ENCODE data around the gene OR6Y1. TPM values are rescaled to one million over a fixed set of nuclear protein-coding genes. Genes with fewer than 3 reads are reported as not detected.

The OR6Y1 gene
- total and polyA plus RNA-seq, 2 of the 8 experiments (the other 6 are each of a cell fraction or from before 2014, with no cell fraction given), result 0.07 TPM; not detected in 1

DNA sequence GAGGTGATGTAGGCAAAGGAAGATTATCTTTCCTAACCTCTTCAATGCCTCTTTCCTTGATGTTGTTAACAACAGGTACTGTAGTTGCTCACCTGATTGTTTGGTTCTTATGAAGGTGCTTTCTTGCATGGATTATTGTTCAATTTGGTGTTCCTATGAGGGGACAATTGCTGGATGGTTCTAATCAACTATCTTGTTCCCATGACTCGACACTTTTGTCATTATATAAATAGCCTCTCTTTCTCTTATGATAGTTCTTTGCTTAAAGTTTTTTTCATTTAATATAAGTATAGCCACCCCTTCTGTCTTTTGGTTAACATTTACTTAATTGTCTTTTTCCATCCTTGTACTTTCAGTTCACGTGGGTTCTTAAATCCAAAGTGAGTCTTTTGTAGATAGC, 46.7 kb downstream of the OR6Y1 start:
- CTCF ChIA-PET (ENCODE audit: partially characterized antibody), result interaction anchor here (0.8 to 2.5 kb wide), 14 partner anchors 11 to 581 kb away, joined by 3 to 27 read pairs (median 4); partner anchors contain the start of gene AIM2
- no peak overlapping the region for H2BK20ac ChIP-seq (ENCODE audit: low read length)
- peak overlapping the region; percentile 42; the same call in 1 of the 2 replicates for H2AFZ ChIP-seq (ENCODE audit: low read length)
- H3K79me2 ChIP-seq (ENCODE audit: control insufficient read depth in 1 of 2, insufficient read depth in 2 of 2, low read length in 2 of 2), result no peaks in the 10 kb centered on the region
- no peaks in the 10 kb centered on the region for H3K27me3 ChIP-seq (replicated peaks in 1 of 4; ENCODE audit: control insufficient read depth in 3 of 4, extremely low read depth in 1 of 4, insufficient read depth in 3 of 4, low read length in 3 of 4)
- H2BK120ac ChIP-seq (replicated peaks; ENCODE audit: low read depth, low read length), result no peak overlapping the region
- no peak for DNase-seq (ENCODE audit: low read depth in 1 of 2, low spot score in 2 of 2)
- H3K4me1 ChIP-seq (replicated peaks in 1 of 4; ENCODE audit: control insufficient read depth in 3 of 4, insufficient read depth in 4 of 4, low read length in 3 of 4), result no peaks in the 10 kb centered on the region; a peak in 1 of 7 replicates
- no peak overlapping the region for H2BK5ac ChIP-seq (ENCODE audit: low read depth, low read length)
- H3K18ac ChIP-seq (ENCODE audit: extremely low read depth, low read length), result no peak overlapping the region
- no peak overlapping the region for H2AK5ac ChIP-seq (ENCODE audit: low read depth, low read length)
- no peak overlapping the region for H4K5ac ChIP-seq (ENCODE audit: insufficient read length, low read depth, low read length)
- H2BK12ac ChIP-seq (ENCODE audit: low read depth, low read length), result no peak overlapping the region
- H3K9ac ChIP-seq (replicated peaks in 1 of 4; ENCODE audit: extremely low read depth in 1 of 4, low read depth in 3 of 4, low read length in 3 of 4), result no peak overlapping the region
- no peaks in the 10 kb centered on the region for H3K36me3 ChIP-seq (ENCODE audit: control insufficient read depth in 2 of 4, insufficient read depth in 4 of 4, low read length in 3 of 4)
- H4K20me1 ChIP-seq (replicated peaks in 1 of 2; ENCODE audit: control insufficient read depth in 1 of 2, insufficient read depth in 2 of 2, low read length in 2 of 2), result no peaks in the 10 kb centered on the region
- POLR2A ChIA-PET (ENCODE audit: partially characterized antibody), result no interaction called here
- H3K4me2 ChIP-seq (ENCODE audit: insufficient read depth in 1 of 2, low read depth in 2 of 2, low read length in 2 of 2), result no peak overlapping the region
- H3K4me3 ChIP-seq (ENCODE audit: extremely low read depth in 1 of 4, insufficient read depth in 2 of 4, low read depth in 3 of 4, low read length in 4 of 4), result no peak overlapping the region
- no peak overlapping the region for H2BK15ac ChIP-seq (ENCODE audit: low read length)
- no peaks in the 10 kb centered on the region for H3K79me1 ChIP-seq (ENCODE audit: low read depth, low read length)
- H3K23ac ChIP-seq (ENCODE audit: insufficient read length), result no peak overlapping the region
- H3K56ac ChIP-seq (replicated peaks; ENCODE audit: insufficient read length, low read depth, low read length), result no peak overlapping the region
- no peak overlapping the region for H4K91ac ChIP-seq (replicated peaks; ENCODE audit: insufficient read length, low read length)
- H3K14ac ChIP-seq (ENCODE audit: insufficient read length), result no peak overlapping the region
- H3K9me3 ChIP-seq (ENCODE audit: insufficient read depth in 2 of 2, low read depth in 1 of 2, low read length in 1 of 2), result 0 out of 4 replicates have a peak, but pooled peaks cover 0 to under 1% of the 10 kb centered on the region in 2 experiments
- no peak for FAIRE-seq
- 90% methylated on average over 2 of the region's 2 CpGs; no CpG with 5 or more reads in 1 of the 2 experiments for WGBS, 2 experiments (ENCODE audit: extremely low coverage in 1 of 2, insufficient coverage in 1 of 2, insufficient read length in 1 of 2, insufficient replicate concordance in 2 of 2, low coverage in 1 of 2, low lambda C conversion rate in 2 of 2, missing lambda C conversion rate in 1 of 2)
- no peak overlapping the region for H3K4ac ChIP-seq (replicated peaks; ENCODE audit: insufficient read length, low read depth, low read length)
- H4K8ac ChIP-seq (ENCODE audit: extremely low read depth, insufficient read depth, low read length), result no peak overlapping the region
- H3K27ac ChIP-seq (ENCODE audit: low read depth, low read length), result no peak overlapping the region
- no peaks in the 10 kb centered on the region for H3K23me2 ChIP-seq (ENCODE audit: low read depth, low read length)
